K562 (cell line): Measurements from ENCODE around the gene GAB2. TPM values are rescaled to one million over a fixed set of nuclear protein-coding genes. Genes with fewer than 3 reads are reported as not detected.

Source experiments
- ATAC-seq: fragments of 200-7000 bp; cut with Tn5 transposase; 3 replicates; pipeline ENCODE4 v1.9.1; 2020; ENCODE audit warnings: moderate library complexity
- BruUV-seq: library from RNA; stranded (reverse); fragments of 400-500 nt; replicated peaks from 2 replicates; lab custom pipeline; 2021; lab: Mats Ljungman, UMichigan
- CTCF ChIA-PET: fragments of 300-600 bp; formaldehyde crosslinking; extraction: SDS; loops from one replicate; lab custom pipeline; 2021; ENCODE audit warnings: low intra/inter-chr PET ratio; lab: Yijun Ruan, JAX
- POLR2A ChIA-PET: fragments of 300-600, 350-650 bp; sonication (Branson Sonifier 250); formaldehyde crosslinking; extraction: SDS; loops from one replicate; lab custom pipeline; 2021; ENCODE audit warnings: antibody characterized with exemption, inconsistent platforms; lab: Yijun Ruan, JAX
- DNase-seq, 4 experiments: peaks; one replicate each; pipeline versions ENCODE4 v3.0.0 to v3.0.0-alpha.2; 2011 to 2018; ENCODE audit warnings: low spot score in 3 of 4, mixed read lengths in 3 of 4; ENCODE audit errors: extremely low read depth in 1 of 4
- FAIRE-seq: peaks from 2 replicates; lab custom pipeline; 2011; peaks lifted over from hg19 to GRCh38; lab: Jason Lieb, UNC
- H2AFZ ChIP-seq: 2 replicates; pipeline ENCODE4 v1.6.0; 2011; ENCODE audit warnings: low read depth, low read length, control low read depth, inconsistent platforms
- H3K27ac ChIP-seq: fragments of 200-600 bp; 3 replicates; pipeline ENCODE4 v1.8.0; 2011; ENCODE audit warnings: low read depth, mild to moderate bottlenecking, control low read depth, inconsistent platforms, low read length, moderate library complexity, mixed read lengths; ENCODE audit errors: extremely low read depth
- H3K27me3 ChIP-seq, 2 experiments: fragments of 300-600 bp in 1 of 2; 2 replicates in 1 of 2; 3 replicates in 1 of 2; pipeline versions ENCODE4 v1.6.0 to v1.8.0; 2011; ENCODE audit warnings: inconsistent platforms in 2 of 2, low read length in 2 of 2, mild to moderate bottlenecking in 1 of 2, mixed read lengths in 1 of 2, moderate library complexity in 1 of 2; ENCODE audit not compliant: control insufficient read depth in 2 of 2, insufficient read depth in 2 of 2
- H3K36me3 ChIP-seq: fragments of 300-600 bp; 3 replicates; pipeline ENCODE4 v1.8.0; 2011; ENCODE audit warnings: mild to moderate bottlenecking, low read length, inconsistent platforms; ENCODE audit not compliant: control insufficient read depth, insufficient read depth
- H3K4me1 ChIP-seq, 2 experiments: fragments of 200-600 bp in 1 of 2; replicated peaks in 1 of 2; 2 replicates in 1 of 2; 3 replicates in 1 of 2; pipeline versions ENCODE4 v1.5.1 to v1.8.0; 2011; ENCODE audit warnings: inconsistent platforms in 2 of 2, low read length in 2 of 2, mild to moderate bottlenecking in 1 of 2, mixed read lengths in 1 of 2, moderate library complexity in 1 of 2; ENCODE audit not compliant: control insufficient read depth in 2 of 2, insufficient read depth in 2 of 2
- H3K4me2 ChIP-seq: 2 replicates; pipeline ENCODE4 v1.6.1; 2011; ENCODE audit warnings: low read length, control low read depth, inconsistent platforms, mixed read lengths; ENCODE audit not compliant: insufficient read depth
- H3K4me3 ChIP-seq: fragments of 200-600 bp; sonication (generic), shearing (Covaris generic); 2 replicates; pipeline ENCODE4 v1.5.1; 2016; ENCODE audit warnings: control low read depth, inconsistent platforms
- H3K79me2 ChIP-seq: fragments of 200-600 bp; 3 replicates; pipeline ENCODE4 v1.8.0; 2011; ENCODE audit warnings: low read length, inconsistent platforms; ENCODE audit not compliant: control insufficient read depth, insufficient read depth
- H3K9ac ChIP-seq, 2 experiments: 2 replicates each; pipeline versions ENCODE4 v1.6.0 to v1.6.1; 2011; ENCODE audit warnings: low read depth in 2 of 2, low read length in 2 of 2, control low read depth in 1 of 2, inconsistent platforms in 1 of 2, mild to moderate bottlenecking in 1 of 2, mixed read lengths in 1 of 2; ENCODE audit not compliant: insufficient read depth in 1 of 2
- H3K9me1 ChIP-seq: one replicate; pipeline ENCODE4 v1.6.0; 2011; ENCODE audit warnings: inconsistent platforms, mild to moderate bottlenecking, low read length, moderate library complexity; ENCODE audit not compliant: control insufficient read depth, insufficient read depth
- H3K9me3 ChIP-seq: replicated peaks from 2 replicates; pipeline ENCODE4 v1.5.1; 2011; ENCODE audit warnings: low read depth, low read length, inconsistent platforms; ENCODE audit not compliant: control insufficient read depth, insufficient read depth
- H4K20me1 ChIP-seq: replicated peaks from 2 replicates; pipeline ENCODE4 v1.6.1; 2011; ENCODE audit warnings: low read length, inconsistent platforms, mixed read lengths; ENCODE audit not compliant: control insufficient read depth, insufficient read depth
- BRF2 ChIP-seq: IDR thresholded peaks from 3 replicates; pipeline ENCODE4 v1.6.1; 2011; ENCODE audit warnings: borderline replicate concordance, mild to moderate bottlenecking; ENCODE audit not compliant: insufficient read length, insufficient read depth
- CCAR2 ChIP-seq: fragments of 200-400 bp; formaldehyde crosslinking; IDR thresholded peaks from 2 replicates; pipeline ENCODE4 v1.6.1; 2017; ENCODE audit warnings: mild to moderate bottlenecking, low read depth, low read length
- CHD1 ChIP-seq: fragments of 200-600 bp; sonication (generic); IDR thresholded peaks from one replicate; pipeline ENCODE4 v1.6.1; 2012; ENCODE audit warnings: mild to moderate bottlenecking, moderate library complexity, low read length, inconsistent platforms
- DIDO1 ChIP-seq: fragments of 450-650 bp; IDR thresholded peaks from 2 replicates; pipeline ENCODE4 v1.6.1; 2016; ENCODE audit warnings: low read depth, missing biosample characterization, missing genetic modification characterization
- KLF13 ChIP-seq: fragments of 450-650 bp; IDR thresholded peaks from 2 replicates; pipeline ENCODE4 v1.6.1; 2016; ENCODE audit warnings: missing genetic modification characterization, low read depth, mild to moderate bottlenecking, missing compliant biosample characterization, moderate library complexity, borderline replicate concordance
- NFE2 ChIP-seq: IDR thresholded peaks from 2 replicates; pipeline ENCODE4 v1.6.1; 2014; ENCODE audit warnings: antibody characterized with exemption, low read depth
- NFRKB ChIP-seq: fragments of 450-650 bp; IDR thresholded peaks from 2 replicates; pipeline ENCODE4 v1.6.1; 2016; ENCODE audit warnings: low read depth
- PML ChIP-seq: IDR thresholded peaks from 2 replicates; pipeline ENCODE4 v1.6.1; 2012; ENCODE audit warnings: low read length, inconsistent platforms
- PRMT5 ChIP-seq: sonication (generic); formaldehyde crosslinking; IDR thresholded peaks from 2 replicates; pipeline ENCODE4 v1.5.0; 2020; ENCODE audit warnings: missing genetic modification reagents
- RBM25 ChIP-seq: fragments of 200-400 bp; formaldehyde crosslinking; IDR thresholded peaks from 2 replicates; pipeline ENCODE4 v1.6.1; 2018; ENCODE audit warnings: low read length, low read depth, moderate library complexity; ENCODE audit not compliant: severe bottlenecking
- SAFB ChIP-seq: fragments of 200-400 bp; formaldehyde crosslinking; IDR thresholded peaks from 2 replicates; pipeline ENCODE4 v1.6.1; 2017; ENCODE audit warnings: low read depth, low read length, borderline replicate concordance
- SRSF1 ChIP-seq: fragments of 200-400 bp; formaldehyde crosslinking; IDR thresholded peaks from 2 replicates; pipeline ENCODE4 v1.6.1; 2017; ENCODE audit warnings: mild to moderate bottlenecking, low read depth, low read length, moderate library complexity
- TCFL5 ChIP-seq: fragments of 250-450 bp; sonication (Bioruptor Pico); conservative IDR thresholded peaks from 2 replicates; pipeline ENCODE4 v1.6.1; 2021; ENCODE audit warnings: mild to moderate bottlenecking, moderate library complexity, matching md5 sums
- WHSC1 ChIP-seq: IDR thresholded peaks from one replicate; pipeline ENCODE4 v1.6.1; 2012; ENCODE audit warnings: low read length, control low read depth, inconsistent platforms
- ZC3H8 ChIP-seq: fragments of 450-650 bp; IDR thresholded peaks from 2 replicates; pipeline ENCODE4 v1.6.1; 2017
- ZNF766 ChIP-seq: fragments of 200-800 bp; sonication (Bioruptor generic); conservative IDR thresholded peaks from 2 replicates; pipeline ENCODE4 v1.6.1; 2016; ENCODE audit warnings: missing genetic modification characterization, missing compliant biosample characterization
- ZSCAN29 ChIP-seq: fragments of 450-650 bp; IDR thresholded peaks from 2 replicates; pipeline ENCODE4 v1.6.1; 2017
- WGBS: fragments of 100-300 bp; shearing (Covaris generic); methylation state at CpG from one replicate; pipeline ENCODE4 v1.1.6; 2016; ENCODE audit warnings: low coverage, mixed read lengths; ENCODE audit not compliant: insufficient coverage; ENCODE audit errors: missing lambda C conversion rate; 5-methylcytosine and 5-hydroxymethylcytosine counted together
- in situ Hi-C: fragments of 300-500 bp; cut with MboI; formaldehyde crosslinking; loops from 4 replicates; pipeline ENCODE4 v1.15.0; 2018; ENCODE audit warnings: inconsistent platforms, mixed read lengths
- intact Hi-C: fragments of 100-400 bp; cut with micrococcal nuclease; formaldehyde crosslinking; loops from 2 replicates; pipeline ENCODE4 v1.14.2; 2022
- polyA plus RNA-seq, 8 experiments: library from polyadenylated mRNA; depleted of rRNA in 4 of 8; stranded (reverse) in 5 of 8; unstranded in 3 of 8; fragments of >200 nt; fragmentation: Nextera tagmentation in 2 of 8; fragmentation: Illumina TruSeq in 1 of 8; extraction: Ambion mirVana in 2 of 8; extraction: Trizol in 1 of 8; gene quantifications; 2 replicates each; pipeline versions ENCODE4 v1.2.1 to v1.2.3, GENCODE V29; 2011 to 2014; ENCODE audit warnings: inconsistent platforms in 1 of 8, missing spikeins in 1 of 8
- total RNA-seq, 7 experiments: library from RNA; depleted of rRNA in 6 of 7; stranded (reverse); fragments of >200 nt in 6 of 7; fragmentation: Illumina TruSeq in 2 of 7; extraction: Trizol in 2 of 7; gene quantifications; 2 replicates each; pipeline versions ENCODE4 v1.2.1 to v1.2.3, GENCODE V29; 2011 to 2021; ENCODE audit warnings: low replicate concordance in 1 of 7
- TF ChIP-seq, protein P1 (sequence below), 2 experiments: fragments of 450-650 bp; IDR thresholded peaks; 2 replicates each; pipeline ENCODE4 v1.6.1; 2018; ENCODE audit warnings: mild to moderate bottlenecking in 2 of 2, low read depth in 1 of 2; ENCODE audit not compliant: partially characterized antibody in 2 of 2

The GAB2 gene
- total and polyA plus RNA-seq, 9 of the 15 experiments (the other 6 are each of a cell fraction or from before 2014, with no cell fraction given): 2.3 to 35.2 (median 16.1) TPM

- H3K9ac ChIP-seq: no peak overlapping the region
- POLR2A ChIA-PET: interaction anchor here (0.9 kb wide), 1 partner anchor 11 kb away, joined by 4 read pairs; no protein-coding TSS in a partner anchor
- 73% methylated on average over 3 of the region's 3 CpGs for WGBS
- no peak overlapping the region for H3K4me3 ChIP-seq
- no peaks in the 10 kb centered on the region for H3K27me3 ChIP-seq
- no TSS peak for BruUV-seq
- in situ Hi-C loops (no loop called here), intact Hi-C loops (loop anchor here (2.0 kb wide), 2 partner anchors 29 to 61 kb away; no protein-coding TSS in a partner anchor)
- DNase-seq (no peak), FAIRE-seq (no peak), ATAC-seq (no peak)
- no peaks in the 10 kb centered on the region; the same call in 2 of the 3 replicates for H3K36me3 ChIP-seq
- no peaks in the 10 kb centered on the region for H4K20me1 ChIP-seq
- peak overlapping the region; percentile 37 for H3K27ac ChIP-seq
- peaks cover 29% of the 10 kb centered on the region; the same call in 2 of the 3 replicates for H3K79me2 ChIP-seq
- H2AFZ ChIP-seq: 0 out of 2 replicates have a peak overlapping the region, but pooled peaks have one; percentile 0
- no peaks in the 10 kb centered on the region for H3K9me1 ChIP-seq
- H3K4me1 ChIP-seq: peaks cover 22 to 59% of the 10 kb centered on the region in 2 experiments
- peak overlapping the region; percentile 2; the same call in 1 of the 2 replicates for H3K4me2 ChIP-seq
- CTCF ChIA-PET: no interaction called here
- no peaks in the 10 kb centered on the region for H3K9me3 ChIP-seq
- TF ChIP-seq SAFB: no peak
- peak; percentile 19; the same call in 1 of the 2 replicates for TF ChIP-seq ZNF766 (CRISPR knock-in tag)
- no peak for TF ChIP-seq CHD1
- no peak for TF ChIP-seq WHSC1
- TF ChIP-seq SRSF1: no peak
- no peak for TF ChIP-seq CCAR2
- TF ChIP-seq BRF2: no peak
- no peak for TF ChIP-seq NFRKB
- no peak for TF ChIP-seq KLF13 (tag)
- TF ChIP-seq ZSCAN29: no peak
- TF ChIP-seq PRMT5 (CRISPR knock-in tag): no peak
- peak; percentile 72 for TF ChIP-seq RBM25
- no peak for TF ChIP-seq TCFL5 (CRISPR knock-in tag)
- TF ChIP-seq ZC3H8: no peak
- no peak for TF ChIP-seq DIDO1 (tag)
- TF ChIP-seq PML: 0 out of 2 replicates have a peak, but pooled peaks have one; percentile 5
- TF ChIP-seq, protein P1, sequence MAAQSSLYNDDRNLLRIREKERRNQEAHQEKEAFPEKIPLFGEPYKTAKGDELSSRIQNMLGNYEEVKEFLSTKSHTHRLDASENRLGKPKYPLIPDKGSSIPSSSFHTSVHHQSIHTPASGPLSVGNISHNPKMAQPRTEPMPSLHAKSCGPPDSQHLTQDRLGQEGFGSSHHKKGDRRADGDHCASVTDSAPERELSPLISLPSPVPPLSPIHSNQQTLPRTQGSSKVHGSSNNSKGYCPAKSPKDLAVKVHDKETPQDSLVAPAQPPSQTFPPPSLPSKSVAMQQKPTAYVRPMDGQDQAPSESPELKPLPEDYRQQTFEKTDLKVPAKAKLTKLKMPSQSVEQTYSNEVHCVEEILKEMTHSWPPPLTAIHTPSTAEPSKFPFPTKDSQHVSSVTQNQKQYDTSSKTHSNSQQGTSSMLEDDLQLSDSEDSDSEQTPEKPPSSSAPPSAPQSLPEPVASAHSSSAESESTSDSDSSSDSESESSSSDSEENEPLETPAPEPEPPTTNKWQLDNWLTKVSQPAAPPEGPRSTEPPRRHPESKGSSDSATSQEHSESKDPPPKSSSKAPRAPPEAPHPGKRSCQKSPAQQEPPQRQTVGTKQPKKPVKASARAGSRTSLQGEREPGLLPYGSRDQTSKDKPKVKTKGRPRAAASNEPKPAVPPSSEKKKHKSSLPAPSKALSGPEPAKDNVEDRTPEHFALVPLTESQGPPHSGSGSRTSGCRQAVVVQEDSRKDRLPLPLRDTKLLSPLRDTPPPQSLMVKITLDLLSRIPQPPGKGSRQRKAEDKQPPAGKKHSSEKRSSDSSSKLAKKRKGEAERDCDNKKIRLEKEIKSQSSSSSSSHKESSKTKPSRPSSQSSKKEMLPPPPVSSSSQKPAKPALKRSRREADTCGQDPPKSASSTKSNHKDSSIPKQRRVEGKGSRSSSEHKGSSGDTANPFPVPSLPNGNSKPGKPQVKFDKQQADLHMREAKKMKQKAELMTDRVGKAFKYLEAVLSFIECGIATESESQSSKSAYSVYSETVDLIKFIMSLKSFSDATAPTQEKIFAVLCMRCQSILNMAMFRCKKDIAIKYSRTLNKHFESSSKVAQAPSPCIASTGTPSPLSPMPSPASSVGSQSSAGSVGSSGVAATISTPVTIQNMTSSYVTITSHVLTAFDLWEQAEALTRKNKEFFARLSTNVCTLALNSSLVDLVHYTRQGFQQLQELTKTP (IDR thresholded peaks at IDR 0.05; ENCODE audit: low read depth in 1 of 2, partially characterized antibody in 2 of 2): no peak
- TF ChIP-seq NFE2: no peak
These were observed 160.0 kb downstream of the GAB2 start for GRCh38 chr11:78257654-78258053.
